Ovary (tissue), 9 donors: ENCODE data around the gene SGTB. TPM values are rescaled to one million over a fixed set of nuclear protein-coding genes. Genes with fewer than 3 reads are reported as not detected.

Experiments
- DNase-seq, 5 donors: peaks; one replicate each; pipeline ENCODE4 v3.0.0-alpha.2; 2019 to 2020
- H3K27ac ChIP-seq, 2 donors: fragments of 200-600 bp; one replicate each; pipeline versions ENCODE4 v1.5.1 to v1.8.0; 2019 to 2022
- H3K27me3 ChIP-seq: fragments of 200-600 bp; one replicate; pipeline ENCODE4 v1.8.0; 2022
- H3K36me3 ChIP-seq: fragments of 200-600 bp; sonication (generic); one replicate; pipeline ENCODE4 v1.5.1; 2019
- H3K4me1 ChIP-seq: one replicate; pipeline ENCODE4 v1.8.1; 2013; ENCODE audit warnings: mild to moderate bottlenecking, moderate library complexity; ENCODE audit not compliant: insufficient read depth
- H3K4me3 ChIP-seq: fragments of 200-600 bp; sonication (generic); one replicate; pipeline ENCODE4 v1.5.1; 2017
- H3K9me3 ChIP-seq, 2 donors: fragments of 200-600 bp in 1 of 2; sonication (generic) in 1 of 2; one replicate each; pipeline versions ENCODE4 v1.5.1 to v1.8.1; 2013 to 2019; ENCODE audit warnings: mild to moderate bottlenecking in 1 of 2, moderate library complexity in 1 of 2
- CTCF ChIP-seq, 3 donors: fragments of 450-650 bp in 2 of 3; fragments of 200-600 bp in 1 of 3; IDR thresholded peaks; one replicate each; pipeline versions ENCODE4 v1.5.1 to v1.8.0; 2016 to 2022; ENCODE audit warnings: antibody characterized with exemption in 3 of 3, mild to moderate bottlenecking in 1 of 3
- EP300 ChIP-seq: sonication (generic); formaldehyde crosslinking; IDR thresholded peaks from one replicate; pipeline ENCODE4 v1.6.1; 2017; ENCODE audit warnings: antibody characterized with exemption
- POLR2A ChIP-seq: fragments of 450-650 bp; IDR thresholded peaks from one replicate; pipeline ENCODE4 v1.6.1; 2017; ENCODE audit warnings: antibody characterized with exemption, mild to moderate bottlenecking, moderate library complexity
- WGBS, 3 donors: extraction: QIAGEN DNeasy Blood & Tissue Kit in 1 of 3; methylation state at CpG; one replicate each; pipeline versions ENCODE4 v1.1.5 to v1.1.7; 2013 to 2017; 5-methylcytosine and 5-hydroxymethylcytosine counted together
- intact Hi-C, 4 donors: fragments of 100-400 bp; cut with DNase I; formaldehyde crosslinking; loops; one replicate each; pipeline versions ENCODE4 v1.11.0 to v1.15.1; 2022 to 2023
- polyA plus RNA-seq, 2 donors: library from polyadenylated mRNA; stranded (reverse); fragments of 200-250 nt in 1 of 2; fragments of 350-450 nt in 1 of 2; fragmentation: Illumina TruSeq in 1 of 2; extraction: RNeasy Lipid Tissue Mini Kit (QIAGEN cat#74804) in 1 of 2; gene quantifications; one replicate each; pipeline ENCODE4 v1.2.3, GENCODE V29; 2013 to 2014
- total RNA-seq, 7 donors: library from RNA; depleted of rRNA in 2 of 7; stranded (reverse); fragments of >200 nt in 2 of 7; fragmentation: NEBNext Ultra II Directional in 3 of 7; extraction: Animal tissue kit (Norgen Biotek cat#: 25700) in 3 of 7; gene quantifications; one replicate each; pipeline versions ENCODE4 v1.1.0 to v1.2.4, GENCODE V29; 2016 to 2023
- donor health status: DM: no; HTN: no; CAD: no; lungs with moderate emphysema.
- donor health status: DM: no; HTN: no; CAD: no.
- donor health status: Bipolar disorder and iron deficiency.
- donor health status: DM: yes; HTN: yes; CAD: no.
- donor health status: DM: no; HTN: no; CAD: no.
- donor health status: DM: yes; HTN: yes; CAD: no.

Gene SGTB
- total and polyA plus RNA-seq, 9 donors, result 2.6 to 9.9 (median 7.1) TPM

- TF ChIP-seq POLR2A, result no peak
- TF ChIP-seq CTCF (IDR thresholded peaks at IDR 0.05), result no peak
- TF ChIP-seq EP300, result no peak
- Histone ChIP-seq H3K36me3 (no peaks in the 10 kb centered on the region), H3K9me3 (no peaks in the 10 kb centered on the region), H3K27me3 (no peaks in the 10 kb centered on the region), H3K4me3 (no peak overlapping the region), H3K4me1 (no peaks in the 10 kb centered on the region), H3K27ac (no peak overlapping the region)
- intact Hi-C loops, result no loop called here
- DNase-seq, result no peak
- 91 to 96% (median 95%) methylated on average over 1 of the region's 1 CpG for WGBS, 3 donors
These were observed 45.7 kb upstream of the SGTB start for GRCh38 chr5:65767565-65767964.

- Histone ChIP-seq H3K4me1 (no peaks in the 10 kb centered on the region), H3K36me3 (no peaks in the 10 kb centered on the region), H3K27ac (no peak overlapping the region), H3K4me3 (no peak overlapping the region), H3K27me3 (no peaks in the 10 kb centered on the region), H3K9me3 (no peaks in the 10 kb centered on the region)
- 96 to 100% (median 98%) methylated on average over 2 of the region's 2 CpGs for WGBS, 3 donors
- intact Hi-C loops, result no loop called here
- no peak for TF ChIP-seq CTCF (IDR thresholded peaks at IDR 0.05)
- TF ChIP-seq POLR2A, result no peak
- no peak for TF ChIP-seq EP300
- no peak for DNase-seq
These were observed 44.9 kb upstream of the SGTB start for GRCh38 chr5:65766781-65767180.

- intact Hi-C loops, result no loop called here
- no peaks in the 10 kb centered on the region for H3K36me3 ChIP-seq
- no peak for DNase-seq
- 67 to 98% (median 96%) methylated on average over 2 of the region's 2 CpGs for WGBS, 3 donors
- no peaks in the 10 kb centered on the region for H3K27me3 ChIP-seq
- no peaks in the 10 kb centered on the region for H3K4me1 ChIP-seq
- H3K27ac ChIP-seq, result no peak overlapping the region
- H3K9me3 ChIP-seq, result no peaks in the 10 kb centered on the region
- H3K4me3 ChIP-seq, result no peak overlapping the region
- TF ChIP-seq POLR2A (no peak), CTCF (IDR thresholded peaks at IDR 0.05) (no peak), EP300 (no peak)
These were observed 44.3 kb upstream of the SGTB start for GRCh38 chr5:65766175-65766574.

- WGBS, 3 donors, result 89 to 100% (median 98%) methylated on average over 1 of the region's 1 CpG
- Histone ChIP-seq H3K36me3 (no peaks in the 10 kb centered on the region), H3K27me3 (no peaks in the 10 kb centered on the region), H3K4me3 (no peak overlapping the region), H3K4me1 (no peaks in the 10 kb centered on the region), H3K27ac (no peak overlapping the region), H3K9me3 (no peaks in the 10 kb centered on the region)
- intact Hi-C loops, result no loop called here
- DNase-seq, result no peak
- TF ChIP-seq POLR2A (no peak), CTCF (IDR thresholded peaks at IDR 0.05) (no peak), EP300 (no peak)
These were observed 43.7 kb upstream of the SGTB start for GRCh38 chr5:65765582-65765981.

GRCh38 chr5:65762234-65762633 lies 40.3 kb upstream of the SGTB start:
- intact Hi-C loops, result no loop called here
- H3K4me1 ChIP-seq, result no peaks in the 10 kb centered on the region
- 81 to 93% (median 87%) methylated on average over 1 of the region's 1 CpG for WGBS, 3 donors
- no peaks in the 10 kb centered on the region for H3K27me3 ChIP-seq
- DNase-seq, result no peak
- no peaks in the 10 kb centered on the region for H3K9me3 ChIP-seq
- no peak overlapping the region for H3K27ac ChIP-seq
- no peaks in the 10 kb centered on the region for H3K36me3 ChIP-seq
- H3K4me3 ChIP-seq, result no peak overlapping the region
- TF ChIP-seq EP300 (no peak), POLR2A (no peak), CTCF (IDR thresholded peaks at IDR 0.05) (no peak)
